Inflammatory macrophage treated with lipopolysaccharide for 1 hour (primary cell): ENCODE measurements around the gene CHI3L2.

ENCODE experiments used
- DNase-seq, 2 donors: peaks; one replicate each; pipeline ENCODE4 v3.0.0-alpha.2; 2020 to 2022

CHI3L2 gene, protein sequence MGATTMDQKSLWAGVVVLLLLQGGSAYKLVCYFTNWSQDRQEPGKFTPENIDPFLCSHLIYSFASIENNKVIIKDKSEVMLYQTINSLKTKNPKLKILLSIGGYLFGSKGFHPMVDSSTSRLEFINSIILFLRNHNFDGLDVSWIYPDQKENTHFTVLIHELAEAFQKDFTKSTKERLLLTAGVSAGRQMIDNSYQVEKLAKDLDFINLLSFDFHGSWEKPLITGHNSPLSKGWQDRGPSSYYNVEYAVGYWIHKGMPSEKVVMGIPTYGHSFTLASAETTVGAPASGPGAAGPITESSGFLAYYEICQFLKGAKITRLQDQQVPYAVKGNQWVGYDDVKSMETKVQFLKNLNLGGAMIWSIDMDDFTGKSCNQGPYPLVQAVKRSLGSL

DNA sequence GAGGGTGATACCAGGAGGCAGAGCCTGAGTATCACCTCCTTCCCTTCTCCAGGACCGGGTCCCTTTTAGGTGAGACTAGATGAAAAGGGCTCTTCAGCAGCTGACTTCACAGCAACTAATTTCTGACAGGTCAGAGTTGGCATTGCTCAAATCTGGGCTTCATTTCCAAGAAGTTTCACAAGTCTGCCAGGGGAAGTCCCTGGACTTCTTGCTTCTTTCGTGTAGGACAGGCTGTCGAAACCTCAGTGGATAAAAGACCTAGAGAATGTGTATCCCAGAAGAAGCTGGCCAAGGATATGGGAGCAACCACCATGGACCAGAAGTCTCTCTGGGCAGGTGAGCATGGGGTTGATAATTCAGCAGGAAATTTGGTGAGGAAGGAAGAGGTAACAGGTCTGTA, at the start of gene CHI3L2:
Gene CHI3L2, plus strand, starts transcription at position 280 of the 400 bp plus-strand sequence. Its CDS starts 17 bp downstream, at position 297.
- DNase-seq, result peak; percentile 70 to 81

DNA sequence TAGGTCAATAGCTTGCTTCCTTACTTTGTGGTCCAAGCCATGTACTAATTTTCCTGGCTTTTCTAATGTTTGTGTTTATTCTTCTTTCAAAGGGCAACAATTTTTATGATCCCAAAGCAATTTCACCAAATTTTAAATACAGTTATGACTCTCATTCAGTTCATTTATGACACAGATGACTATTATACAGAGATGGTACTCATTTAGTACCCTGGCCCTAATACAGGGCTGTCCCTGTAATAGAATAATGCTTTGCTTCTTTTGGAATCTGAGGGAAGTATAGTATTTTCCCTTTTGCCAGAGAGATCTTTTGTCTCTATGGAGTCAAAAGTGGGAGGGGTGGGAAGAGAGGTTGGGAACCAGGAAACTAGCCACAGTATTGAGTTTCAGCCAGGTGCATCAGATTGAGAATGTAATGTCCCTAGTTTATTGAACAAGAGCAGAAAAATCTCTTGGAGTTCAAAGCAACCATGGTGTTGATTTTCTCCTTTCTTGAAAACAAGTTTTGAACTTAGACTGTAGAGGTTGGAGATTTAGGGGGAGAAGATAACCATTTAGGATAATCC, 47.5 kb upstream of the CHI3L2 start:
- no peak for DNase-seq

DNA sequence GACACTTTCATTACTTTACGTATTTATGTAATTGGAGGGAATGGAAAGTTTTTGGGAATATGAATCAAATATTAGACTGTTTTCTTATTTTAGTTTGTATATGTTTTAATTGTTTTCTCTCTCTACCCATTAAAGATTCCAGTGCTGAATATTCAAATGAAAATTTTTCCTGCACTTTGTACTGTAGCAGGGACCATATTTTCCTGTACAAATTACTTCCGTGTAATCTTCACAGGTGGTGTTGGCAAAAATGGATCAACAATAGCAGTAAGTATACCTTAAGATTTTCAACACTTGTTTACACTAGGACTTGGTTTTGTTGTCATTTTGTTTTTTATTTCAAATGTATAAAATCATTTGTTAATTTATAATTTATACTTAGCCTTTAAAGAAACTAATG, 45.5 kb upstream of the CHI3L2 start:
- no peak for DNase-seq

DNA sequence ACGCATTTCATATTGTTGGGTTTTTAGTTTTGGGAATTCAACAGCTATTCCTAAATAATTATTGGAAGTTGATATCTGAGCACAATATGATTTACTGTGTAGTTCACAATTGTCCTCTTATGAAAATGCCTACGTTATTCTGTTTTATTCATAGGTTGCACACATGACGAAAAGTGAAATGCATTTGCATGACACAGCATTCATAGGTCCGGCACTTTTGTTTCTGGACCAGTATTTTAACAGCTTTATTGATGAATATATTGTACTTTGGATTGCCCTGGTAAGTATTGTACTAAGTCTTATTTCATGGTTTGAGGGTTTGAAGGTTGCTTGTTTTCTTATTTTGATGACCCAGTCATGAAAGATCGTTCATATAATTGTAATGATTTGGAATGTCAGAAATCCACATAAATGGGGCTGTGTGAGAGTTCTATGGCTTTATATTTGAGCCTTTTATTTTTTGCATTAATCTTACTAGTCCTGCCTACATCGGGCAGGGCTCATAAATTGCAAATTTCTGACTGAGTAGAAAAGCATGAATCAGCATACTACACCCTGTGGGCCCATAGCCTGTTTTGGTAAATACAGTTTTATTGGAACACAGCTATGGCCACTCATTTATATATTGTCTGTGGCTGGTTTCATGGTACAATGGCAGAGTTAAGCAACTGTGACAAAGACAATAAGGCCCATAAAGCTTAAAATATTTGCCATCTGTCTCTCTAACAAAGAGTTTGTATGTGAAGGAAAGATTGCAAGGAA, 44.0 kb upstream of the CHI3L2 start:
- no peak for DNase-seq

DNA sequence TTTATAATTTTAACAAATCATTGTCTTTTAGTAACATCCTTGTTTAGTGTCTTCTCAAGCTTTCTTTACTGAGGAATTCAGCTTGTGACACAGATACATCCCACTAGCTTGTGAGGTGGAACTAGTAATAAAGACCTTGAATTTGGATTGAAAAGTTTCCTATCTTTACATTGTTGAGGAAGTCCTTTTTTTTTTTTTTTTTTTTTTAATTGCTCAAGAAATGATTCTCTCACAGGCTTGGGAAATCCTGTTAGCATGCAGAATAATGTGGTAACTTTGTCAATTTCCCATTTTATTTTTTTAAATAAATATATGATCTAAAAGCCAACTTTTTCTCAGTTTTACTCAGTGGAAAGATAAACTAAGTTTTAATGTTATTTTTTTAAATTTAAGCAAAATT, 42.9 kb upstream of the CHI3L2 start:
- peak; percentile 74 to 75 for DNase-seq

DNA sequence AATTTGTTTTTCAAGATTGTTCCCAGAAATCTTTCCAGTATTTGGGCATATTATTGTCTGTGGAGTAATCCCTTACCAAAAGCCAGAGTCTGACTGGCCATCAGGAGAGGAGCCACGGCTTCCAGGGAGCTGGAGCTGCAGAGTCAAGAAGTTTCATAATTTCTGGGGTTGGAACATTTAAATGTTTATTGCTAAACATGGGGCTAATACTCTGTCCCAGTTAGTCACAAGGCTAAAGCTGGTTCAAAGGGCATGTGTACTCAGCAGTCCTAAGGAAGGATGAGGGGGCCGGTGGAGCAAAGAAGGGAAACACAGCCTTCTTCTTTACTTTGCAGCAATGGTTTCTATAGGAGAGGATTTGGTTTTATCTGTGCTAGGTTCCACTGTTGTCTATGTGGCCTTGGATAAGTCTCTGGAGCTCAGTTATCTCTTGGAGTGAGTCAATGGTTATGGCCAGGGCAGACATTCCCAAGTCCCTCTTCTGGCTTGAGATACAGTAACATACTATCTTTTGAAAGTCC, 36.5 kb upstream of the CHI3L2 start:
- DNase-seq, result peak; percentile 94 to 97

DNA sequence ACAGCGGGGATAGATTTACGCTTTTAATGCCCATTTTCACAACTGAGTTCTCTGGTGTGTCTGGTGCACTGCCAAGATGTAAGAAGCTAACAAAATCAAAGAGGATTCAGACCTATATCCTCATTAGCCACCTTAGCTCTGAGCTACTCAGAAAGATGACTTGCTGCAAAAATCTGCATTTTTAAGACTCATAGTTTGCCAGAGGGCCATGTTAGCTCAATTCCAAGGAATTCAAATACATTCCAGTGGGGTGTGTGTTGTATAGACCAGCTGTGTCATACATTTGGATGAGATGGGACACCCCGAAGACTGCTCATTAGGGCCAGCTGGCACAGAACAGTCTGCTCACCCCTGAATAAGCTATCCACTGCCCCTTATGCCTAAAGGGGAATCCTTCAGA, 36.0 kb upstream of the CHI3L2 start:
- DNase-seq, result no peak

DNA sequence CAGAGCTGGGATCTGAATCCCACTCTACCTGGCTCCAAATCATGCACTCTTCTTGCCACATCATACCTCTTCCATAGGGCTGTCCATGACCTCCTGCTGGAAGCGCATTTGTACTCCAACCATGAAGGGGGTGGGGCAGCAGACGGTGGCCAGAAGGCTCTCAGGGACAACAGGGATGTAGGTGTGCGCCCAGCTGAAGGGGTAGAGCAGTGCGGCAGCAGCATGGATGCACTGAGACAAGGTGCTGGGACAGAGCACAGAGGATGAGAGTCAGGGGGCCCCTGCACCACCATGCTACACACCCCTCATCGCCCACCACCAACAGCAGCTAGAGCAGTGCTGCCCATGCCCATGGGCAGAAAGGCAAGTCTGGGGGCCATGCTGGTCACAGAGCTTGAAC, 35.4 kb upstream of the CHI3L2 start:
- no peak for DNase-seq

DNA sequence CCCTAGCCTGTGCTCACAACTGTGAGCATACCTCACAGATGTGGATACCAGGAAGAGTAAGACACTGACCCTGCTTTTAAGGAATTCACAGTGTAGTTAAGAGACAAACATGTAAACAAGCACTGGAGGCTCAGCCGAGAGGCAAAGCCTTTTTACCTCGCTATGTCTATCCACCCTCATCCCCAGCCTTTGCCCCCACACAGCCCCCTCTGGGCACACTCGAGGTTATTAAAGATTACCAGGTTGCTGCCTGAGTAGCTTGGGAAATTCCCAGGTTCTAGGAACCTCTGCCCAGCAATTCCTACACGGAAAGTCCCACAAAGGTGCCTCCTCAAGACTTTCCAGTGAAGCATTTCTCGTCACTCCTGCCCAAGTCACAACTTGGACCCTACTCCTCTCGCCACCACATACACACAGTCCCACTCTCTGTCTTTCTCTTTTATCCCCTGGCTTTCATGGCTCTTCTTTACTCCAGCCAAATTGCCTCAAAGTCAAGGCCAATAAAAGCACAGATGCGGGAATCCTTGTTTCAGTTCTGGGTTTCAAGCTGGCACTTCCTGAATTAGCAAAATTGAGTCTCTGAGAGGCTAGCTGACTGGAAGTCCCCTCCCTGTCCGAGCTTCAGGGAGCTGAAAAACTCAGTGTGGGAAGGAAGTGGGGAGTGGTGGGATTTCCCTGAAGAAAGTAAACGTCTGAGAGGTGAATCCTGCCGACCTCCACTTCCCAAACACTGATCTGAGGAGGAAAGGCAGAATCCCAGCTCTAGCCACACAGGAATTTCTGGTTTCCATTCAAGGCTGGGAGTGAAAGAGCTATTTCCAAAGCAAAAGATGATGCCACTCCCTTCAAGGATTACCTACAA, 34.6 kb upstream of the CHI3L2 start:
- DNase-seq, result peak; percentile 85 to 91

DNA sequence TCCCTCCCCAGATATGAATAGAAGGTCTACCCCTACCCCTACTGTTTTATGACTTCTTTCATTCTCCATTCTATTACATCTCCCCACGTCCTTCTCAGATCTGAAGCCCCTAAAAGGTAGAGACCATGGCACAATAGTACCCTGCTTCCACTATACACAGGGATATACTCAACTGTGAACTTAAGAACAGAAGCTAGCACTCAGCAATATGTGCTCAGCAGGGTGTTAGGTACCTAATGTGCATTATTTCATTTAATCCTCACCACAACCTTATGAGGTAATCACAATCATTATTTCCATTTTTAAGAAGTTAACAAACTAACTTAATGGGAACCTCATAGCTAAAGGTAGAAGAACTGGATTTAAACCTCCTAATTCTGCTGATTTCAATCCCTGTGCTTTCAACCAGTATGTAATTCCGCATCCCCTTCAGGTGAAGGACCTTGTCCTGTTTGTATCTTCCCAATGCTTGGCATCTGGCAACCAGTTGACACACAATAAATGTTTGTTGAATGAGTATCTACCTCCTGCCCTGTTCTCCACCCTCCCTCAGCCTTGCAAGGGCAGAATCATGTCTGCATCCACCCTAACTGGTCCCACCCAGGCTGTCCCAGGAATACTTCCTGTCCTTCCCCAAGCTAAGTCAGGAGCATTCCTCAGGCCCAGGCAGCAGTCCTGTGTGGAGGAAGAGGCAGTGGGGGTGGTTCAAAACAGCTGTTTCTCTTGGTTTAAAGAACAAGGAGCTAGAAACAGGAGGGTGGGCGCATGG, 33.6 kb upstream of the CHI3L2 start:
- no peak for DNase-seq

DNA sequence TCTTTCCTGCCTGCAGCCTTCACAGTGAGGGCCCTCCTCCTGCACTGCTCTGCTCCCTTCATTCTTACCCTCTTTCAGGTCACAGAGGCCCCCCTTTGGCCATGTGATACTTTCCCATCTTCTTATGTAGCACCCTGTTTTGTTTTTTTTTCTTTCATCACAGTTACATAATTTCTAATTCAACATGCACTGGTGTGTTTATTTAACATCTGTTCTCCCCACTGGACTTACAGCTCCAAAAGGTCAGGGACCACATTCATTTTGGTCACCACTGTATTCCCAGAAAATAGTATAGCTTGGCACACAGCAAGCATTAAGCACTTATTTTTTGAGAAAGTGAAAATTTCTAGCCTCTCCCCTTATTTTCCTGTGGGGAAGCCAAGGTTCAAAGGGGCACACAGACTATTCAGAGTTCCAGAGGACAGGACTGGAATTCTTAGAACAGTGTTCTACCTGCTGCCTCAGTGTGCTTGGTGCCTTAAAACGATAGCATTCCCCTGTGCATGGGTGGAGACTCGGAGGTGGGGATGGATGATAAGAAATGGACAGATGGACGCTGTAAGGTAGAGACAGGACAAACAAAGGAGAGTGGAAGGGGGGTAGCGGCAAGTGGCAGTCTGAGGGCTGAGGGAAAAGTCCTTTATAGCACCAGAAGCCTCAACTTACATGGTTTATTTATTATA, 32.4 kb upstream of the CHI3L2 start:
- DNase-seq, result no peak

DNA sequence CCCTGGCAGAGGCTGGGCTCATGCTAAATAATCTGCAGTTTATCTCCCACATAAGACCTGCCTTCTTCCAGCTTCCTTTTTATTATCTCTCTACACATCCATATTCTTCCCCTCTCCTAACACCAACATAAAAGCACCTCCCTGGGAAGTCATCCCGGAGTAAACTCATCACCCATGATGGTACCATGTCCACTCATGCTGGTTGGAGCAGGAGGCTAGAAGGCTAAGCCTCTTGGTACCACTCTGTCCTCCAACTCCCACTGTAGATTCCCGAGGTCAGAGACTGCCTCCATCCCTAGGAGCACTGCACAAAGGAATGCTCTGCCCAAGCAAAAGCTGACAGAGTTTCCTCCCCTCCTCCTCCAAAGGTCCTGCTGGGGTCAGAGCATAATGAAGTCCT, 31.3 kb upstream of the CHI3L2 start:
- no peak for DNase-seq

DNA sequence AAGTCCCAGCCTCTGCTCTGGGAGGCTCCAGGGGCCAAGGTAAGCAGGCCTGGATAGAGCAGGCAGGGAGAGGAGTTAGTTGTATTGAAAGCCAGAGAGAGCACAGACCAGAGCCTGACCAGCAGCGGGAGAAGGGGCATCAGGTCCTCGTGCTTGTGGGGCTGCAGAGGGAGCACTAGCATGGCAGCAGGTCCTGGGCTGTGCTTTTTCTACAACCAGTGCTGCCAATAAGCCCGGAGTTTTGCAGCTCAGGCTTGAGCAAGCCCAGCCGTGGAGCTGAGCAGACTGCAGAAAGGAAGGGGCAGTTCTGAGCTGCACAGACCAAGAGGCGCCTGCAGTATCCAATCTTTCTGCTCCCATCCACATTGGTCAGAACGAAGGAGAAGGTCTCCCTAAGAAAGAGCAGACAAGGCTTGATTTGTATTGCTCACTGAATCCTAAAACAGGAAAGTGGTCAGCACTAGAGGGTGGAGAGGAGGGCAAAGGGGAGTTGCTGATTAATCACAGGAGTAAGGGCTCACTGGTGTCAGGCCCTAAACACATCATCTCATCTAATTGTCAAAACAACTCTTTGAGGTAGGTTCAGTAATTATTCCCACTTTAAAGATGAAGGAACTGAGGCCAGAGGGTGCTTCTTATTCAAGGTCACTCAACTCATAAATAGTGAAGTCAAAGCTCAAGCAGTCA, 29.8 kb upstream of the CHI3L2 start:
- peak in 1 of 2 donors; percentile 69 for DNase-seq

DNA sequence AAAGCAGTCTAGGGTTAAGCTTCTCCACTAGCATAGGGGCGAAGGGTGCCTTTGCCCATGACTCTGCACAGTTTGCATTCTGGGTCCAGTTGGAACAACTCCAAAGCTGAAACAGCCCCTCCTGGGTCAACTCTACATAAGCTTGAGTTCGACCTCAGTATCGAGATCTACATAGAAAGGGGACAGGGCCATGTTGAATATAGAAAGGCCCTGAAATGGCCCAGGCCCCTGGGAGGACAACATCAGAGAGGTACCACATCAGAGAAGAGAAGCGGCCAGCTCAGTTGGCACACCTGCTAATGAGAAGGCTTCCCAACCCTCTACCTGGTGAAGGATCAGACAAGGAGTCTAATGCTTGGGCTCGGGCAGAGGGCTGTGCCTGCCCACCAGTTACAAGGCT, 28.7 kb upstream of the CHI3L2 start:
- DNase-seq, result no peak

DNA sequence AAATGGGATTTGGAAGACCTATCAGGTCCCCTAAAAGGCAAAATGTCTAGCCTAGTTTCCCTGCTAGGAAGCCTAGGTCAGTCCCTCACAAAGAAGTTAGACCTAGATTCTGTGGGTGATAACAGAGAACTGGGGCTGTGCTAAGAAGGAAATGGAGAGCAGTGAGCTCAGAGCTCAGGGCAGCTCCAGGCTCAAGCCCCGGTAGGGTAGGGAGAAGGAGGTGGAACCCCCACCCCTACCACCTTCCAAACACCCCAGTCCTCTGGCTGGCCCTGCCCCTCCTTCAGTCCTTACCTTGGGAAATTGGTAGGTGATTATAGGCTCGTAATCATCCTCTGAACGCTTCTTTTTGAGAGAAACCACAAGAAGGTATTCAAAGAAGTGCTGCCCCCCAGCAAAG, 28.2 kb upstream of the CHI3L2 start:
- DNase-seq, result no peak

DNA sequence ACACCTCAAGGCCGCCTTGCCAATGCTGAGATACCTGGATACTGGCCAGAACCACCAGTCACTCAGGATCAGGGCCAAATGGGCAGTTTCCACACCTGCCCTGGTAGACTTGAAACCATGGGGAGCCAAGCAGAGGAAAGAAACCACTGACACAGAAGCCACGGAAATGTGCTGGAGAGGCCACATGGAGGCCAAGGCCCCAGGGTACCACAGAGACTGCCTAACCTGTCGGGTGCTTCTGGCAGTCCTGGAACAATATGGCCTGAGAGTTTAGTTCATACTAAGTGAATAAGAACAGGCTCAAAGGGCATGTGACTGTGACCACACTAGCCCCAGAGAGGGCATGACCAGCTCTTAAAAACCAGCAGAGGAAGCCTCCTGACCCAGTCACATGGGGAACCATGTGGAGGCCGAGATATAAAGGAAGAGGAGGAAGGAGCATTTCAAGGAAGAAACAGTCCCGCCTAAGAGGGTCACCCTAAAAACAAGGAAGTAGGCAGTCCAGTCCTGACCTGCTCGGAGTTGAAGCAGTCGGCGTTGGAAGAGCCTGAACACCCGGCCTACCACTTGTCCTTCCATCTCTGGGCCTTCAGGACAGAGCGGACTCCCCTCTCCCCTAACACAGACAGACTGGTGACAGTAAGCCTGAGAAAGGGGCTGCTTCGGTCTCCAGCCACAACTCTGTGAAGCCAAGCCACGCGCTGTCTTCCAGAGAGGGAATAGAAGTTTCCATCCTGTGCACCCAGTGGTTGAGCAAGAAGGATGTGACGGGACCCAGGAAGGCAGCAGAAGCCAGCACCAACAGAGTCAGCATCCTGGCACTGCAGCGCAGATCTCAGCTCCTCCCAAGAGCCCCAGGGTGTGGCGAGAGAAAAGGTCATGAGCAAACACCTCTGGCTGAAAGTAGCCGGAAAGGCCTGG, 27.4 kb upstream of the CHI3L2 start, which contains the start of gene DENND2D:
Gene DENND2D, minus strand, starts transcription at position 766 of the 921 bp plus-strand sequence. Its CDS starts 187 bp downstream, at position 579.
- DNase-seq, result peak; percentile 94 to 98

DNA sequence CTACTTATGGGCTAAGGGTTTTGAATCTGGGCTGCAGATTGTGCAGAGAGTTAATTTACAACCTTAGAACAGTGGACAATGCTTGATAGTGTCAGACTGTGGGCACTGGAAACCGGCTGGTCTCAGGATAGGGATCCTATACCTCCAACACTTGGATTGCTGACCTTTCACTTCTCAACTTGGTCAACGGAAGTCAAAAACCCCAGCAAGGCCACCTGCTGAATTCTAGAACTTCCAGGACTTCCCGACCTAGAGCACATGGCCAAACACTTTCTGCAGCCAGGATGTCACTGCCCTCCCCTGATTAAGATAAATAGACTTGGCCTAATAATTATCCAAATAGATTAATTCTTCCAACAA, 26.7 kb upstream of the CHI3L2 start:
- DNase-seq, result no peak

DNA sequence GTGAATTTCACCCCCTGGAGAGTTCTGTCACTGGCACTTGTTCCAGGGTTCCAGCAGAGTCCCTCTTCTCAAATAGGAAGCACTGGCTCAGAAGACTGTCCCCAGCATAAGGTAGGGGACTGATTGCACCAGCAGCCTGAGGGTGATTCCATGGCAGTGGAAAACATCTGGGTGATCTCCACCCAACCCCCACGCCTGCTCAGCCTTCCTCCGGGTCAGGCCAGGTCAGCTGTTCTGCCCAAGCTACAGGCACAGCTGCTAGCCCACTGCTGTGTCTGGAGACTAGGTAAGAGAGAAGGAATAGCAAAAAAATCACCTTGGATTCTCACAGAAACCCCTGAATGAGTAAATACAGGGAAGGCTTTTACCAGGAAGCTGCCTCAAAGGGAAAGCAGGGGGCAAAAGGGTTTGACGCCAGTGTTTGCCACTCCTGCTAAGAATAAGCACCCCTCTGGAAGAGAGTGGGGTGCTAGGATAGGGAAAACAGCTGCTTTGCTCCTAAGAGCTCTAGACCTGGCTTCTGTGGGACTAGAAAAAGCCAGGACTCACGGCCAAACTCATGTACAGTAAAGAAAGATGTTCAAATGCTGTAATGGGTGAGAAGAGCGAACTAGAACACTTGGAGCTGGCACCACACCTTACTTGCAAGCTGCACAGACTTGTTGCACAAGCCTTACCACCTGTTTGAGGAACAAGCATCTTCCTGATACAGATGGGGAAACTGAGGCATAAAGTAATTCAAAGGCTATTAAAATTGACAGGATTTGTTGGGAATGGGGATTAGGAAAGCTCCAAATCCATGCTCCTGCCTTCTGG, 26.0 kb upstream of the CHI3L2 start:
- peak in 1 of 2 donors; percentile 41 for DNase-seq

DNA sequence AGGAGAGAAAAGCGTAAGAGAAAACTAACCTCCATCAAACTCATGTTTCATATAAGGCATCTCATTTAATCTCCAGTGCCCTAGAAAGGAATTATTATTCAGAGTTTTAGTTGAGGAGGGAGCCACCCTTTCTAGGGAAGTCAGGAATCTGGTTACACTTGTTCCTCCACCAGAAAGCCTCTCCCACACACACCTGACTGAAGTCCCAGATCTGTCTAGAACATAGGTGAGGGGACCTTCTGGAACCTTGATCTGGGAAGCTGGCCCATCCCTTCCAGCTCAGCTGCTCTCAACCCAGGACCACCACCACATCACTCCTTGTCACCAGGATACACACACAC, 25.2 kb upstream of the CHI3L2 start:
- DNase-seq, result no peak
